Measurements from ENCODE around the gene XPO5.
"Not testable (repeated sequence)": the region's sequence is repeated elsewhere in the genome, so short reads cannot be mapped to it uniquely, and the experiment has no call there.

Gene XPO5

GRCh38 chr6:43606019-43606418 is 30.2 kb upstream of the XPO5 start:
- ATAC-seq (no peak), DNase-seq (ENCODE audit: low spot score in 2 of 2) (no peak)
- Mint-ChIP-seq H3K27ac (no peak overlapping the region), H3K36me3 (peaks cover 95% of the 10 kb centered on the region), H3K4me3 (no peak overlapping the region), H3K4me1 (peaks cover 5% of the 10 kb centered on the region), H3K9me3 (no peaks in the 10 kb centered on the region)

- Mint-ChIP-seq H3K36me3 (peaks cover 95% of the 10 kb centered on the region), H3K9me3 (no peaks in the 10 kb centered on the region), H3K27ac (no peak overlapping the region), H3K4me1 (peaks cover 5% of the 10 kb centered on the region), H3K4me3 (no peak overlapping the region)
- no peak for DNase-seq (ENCODE audit: low spot score in 2 of 2)
- ATAC-seq: no peak
These were observed 28.3 kb upstream of the XPO5 start for GRCh38 chr6:43604174-43604573.

GRCh38 chr6:43600595-43600994 is 24.8 kb upstream of the XPO5 start:
- ATAC-seq: no peak
- Mint-ChIP-seq H3K36me3 (peaks cover 96% of the 10 kb centered on the region), H3K9me3 (no peaks in the 10 kb centered on the region), H3K4me1 (no peaks in the 10 kb centered on the region), H3K27ac (no peak overlapping the region), H3K4me3 (no peak overlapping the region)
- DNase-seq (ENCODE audit: low spot score in 2 of 2): no peak

GRCh38 chr6:43593938-43594337 is 18.1 kb upstream of the XPO5 start:
- DNase-seq (ENCODE audit: low spot score in 2 of 2) (no peak), ATAC-seq (no peak)
- H3K27ac Mint-ChIP-seq: no peak overlapping the region
- no peak overlapping the region for H3K4me3 Mint-ChIP-seq
- peaks cover 92% of the 10 kb centered on the region for H3K36me3 Mint-ChIP-seq
- no peaks in the 10 kb centered on the region for H3K9me3 Mint-ChIP-seq
- H3K4me1 Mint-ChIP-seq: no peaks in the 10 kb centered on the region

GRCh38 chr6:43589564-43589963 is 13.7 kb upstream of the XPO5 start:
- H3K9me3 Mint-ChIP-seq; H3K4me3 Mint-ChIP-seq; H3K4me1 Mint-ChIP-seq; ATAC-seq; H3K27ac Mint-ChIP-seq; DNase-seq (ENCODE audit: low spot score in 2 of 2): not testable (repeated sequence)
- H3K36me3 Mint-ChIP-seq: peaks cover 98% of the 10 kb centered on the region

GRCh38 chr6:43588194-43588593 is 12.4 kb upstream of the XPO5 start:
- peaks cover 21% of the 10 kb centered on the region for H3K4me1 Mint-ChIP-seq
- no peak overlapping the region for H3K27ac Mint-ChIP-seq
- H3K9me3 Mint-ChIP-seq: no peaks in the 10 kb centered on the region
- DNase-seq (ENCODE audit: low spot score in 2 of 2) (no peak), ATAC-seq (no peak)
- peaks cover 98% of the 10 kb centered on the region for H3K36me3 Mint-ChIP-seq
- H3K4me3 Mint-ChIP-seq: no peak overlapping the region

- no peak overlapping the region for H3K4me3 Mint-ChIP-seq
- H3K4me1 Mint-ChIP-seq: peaks cover 21% of the 10 kb centered on the region
- peak overlapping the region; percentile 56 for H3K27ac Mint-ChIP-seq
These were observed 9.2 kb upstream of the XPO5 start for GRCh38 chr6:43584892-43585570.

GRCh38 chr6:43582911-43583310 is 7.1 kb upstream of the XPO5 start:
- Mint-ChIP-seq H3K36me3 (peaks cover 74% of the 10 kb centered on the region), H3K4me1 (peaks cover 36% of the 10 kb centered on the region), H3K27ac (no peak overlapping the region), H3K4me3 (no peak overlapping the region), H3K9me3 (no peaks in the 10 kb centered on the region)
- ATAC-seq (no peak), DNase-seq (ENCODE audit: low spot score in 2 of 2) (no peak)

More at GRCh38 chr6:43584892-43585570, 9.2 kb upstream of the XPO5 start:
- ATAC-seq (peak; percentile 77), DNase-seq (ENCODE audit: low spot score in 2 of 2) (no peak)
- H3K9me3 Mint-ChIP-seq: no peaks in the 10 kb centered on the region
- H3K36me3 Mint-ChIP-seq: peaks cover 79% of the 10 kb centered on the region

- H3K4me1 Mint-ChIP-seq: peaks cover 31% of the 10 kb centered on the region
These were observed 3.3 kb upstream of the XPO5 start for GRCh38 chr6:43579171-43579570.

GRCh38 chr6:43578748-43579147 is 2.9 kb upstream of the XPO5 start:
- DNase-seq (ENCODE audit: low spot score in 2 of 2): no peak
- Mint-ChIP-seq H3K27ac (peak overlapping the region; percentile 77), H3K4me3 (peak overlapping the region; percentile 15), H3K36me3 (peaks cover 53% of the 10 kb centered on the region), H3K4me1 (peaks cover 27% of the 10 kb centered on the region), H3K9me3 (no peaks in the 10 kb centered on the region)
- no peak for ATAC-seq

More at GRCh38 chr6:43579171-43579570, 3.3 kb upstream of the XPO5 start:
- peaks cover 56% of the 10 kb centered on the region for H3K36me3 Mint-ChIP-seq
- no peaks in the 10 kb centered on the region for H3K9me3 Mint-ChIP-seq
- DNase-seq (ENCODE audit: low spot score in 2 of 2) (no peak), ATAC-seq (no peak)
- peak overlapping the region; percentile 77 for H3K27ac Mint-ChIP-seq
- H3K4me3 Mint-ChIP-seq: peak overlapping the region; percentile 15

- Mint-ChIP-seq H3K9me3 (no peaks in the 10 kb centered on the region), H3K36me3 (peaks cover 69% of the 10 kb centered on the region), H3K4me3 (peak overlapping the region; percentile 99), H3K27ac (peak overlapping the region; percentile 96), H3K4me1 (peaks cover 37% of the 10 kb centered on the region)
- ATAC-seq: no peak
- no peak for DNase-seq (ENCODE audit: low spot score in 2 of 2)
These were observed 600 bp downstream of the XPO5 start for GRCh38 chr6:43575105-43575771.

- no peak for DNase-seq (ENCODE audit: low spot score in 2 of 2)
- H3K9me3 Mint-ChIP-seq: no peaks in the 10 kb centered on the region
- peaks cover 80% of the 10 kb centered on the region for H3K36me3 Mint-ChIP-seq
- H3K27ac Mint-ChIP-seq: peak overlapping the region; percentile 88
- no peak overlapping the region for H3K4me3 Mint-ChIP-seq
- H3K4me1 Mint-ChIP-seq: peaks cover 16% of the 10 kb centered on the region
- ATAC-seq: no peak
These were observed 3.8 kb downstream of the XPO5 start for GRCh38 chr6:43572015-43572414.

GRCh38 chr6:43570876-43571441 is 4.9 kb downstream of the XPO5 start:
- ATAC-seq (peak; percentile 85), DNase-seq (ENCODE audit: low spot score in 2 of 2) (no peak)
- H3K27ac Mint-ChIP-seq: peak overlapping the region; percentile 88
- peaks cover 13% of the 10 kb centered on the region for H3K4me1 Mint-ChIP-seq
- H3K9me3 Mint-ChIP-seq: no peaks in the 10 kb centered on the region
- H3K36me3 Mint-ChIP-seq: peaks cover 91% of the 10 kb centered on the region
- H3K4me3 Mint-ChIP-seq: peak overlapping the region; percentile 32

- no peaks in the 10 kb centered on the region for H3K9me3 Mint-ChIP-seq
- ATAC-seq (no peak), DNase-seq (ENCODE audit: low spot score in 2 of 2) (no peak)
- H3K4me3 Mint-ChIP-seq: no peak overlapping the region
- no peaks in the 10 kb centered on the region for H3K4me1 Mint-ChIP-seq
- H3K36me3 Mint-ChIP-seq: peaks cover 100% of the 10 kb centered on the region
- no peak overlapping the region for H3K27ac Mint-ChIP-seq
These were observed 16.5 kb downstream of the XPO5 start for GRCh38 chr6:43559328-43559727.

- H3K4me1 Mint-ChIP-seq; ATAC-seq; DNase-seq (ENCODE audit: low spot score in 2 of 2); H3K4me3 Mint-ChIP-seq; H3K27ac Mint-ChIP-seq; H3K9me3 Mint-ChIP-seq: not testable (repeated sequence)
- peaks cover 100% of the 10 kb centered on the region for H3K36me3 Mint-ChIP-seq
These were observed 18.2 kb downstream of the XPO5 start for GRCh38 chr6:43557620-43558019.

- ATAC-seq (no peak), DNase-seq (ENCODE audit: low spot score in 2 of 2) (no peak)
- Mint-ChIP-seq H3K9me3 (no peaks in the 10 kb centered on the region), H3K36me3 (peaks cover 100% of the 10 kb centered on the region), H3K4me3 (no peak overlapping the region), H3K4me1 (no peaks in the 10 kb centered on the region), H3K27ac (peak overlapping the region; percentile 62)
These were observed 28.6 kb downstream of the XPO5 start for GRCh38 chr6:43547222-43547621.

Measured in stimulated activated effector memory CD8-positive, alpha-beta T cell treated with anti-CD3 and anti-CD28 coated beads, Interleukin-12 subunit alpha, Interleukin-12 subunit beta, amount 100 ng/mL, for 72 hours (primary cell).